GM10847 (cell line): ENCODE results near the gene ZNHIT2.

ENCODE experiments used
- POLR2A ChIP-seq: IDR thresholded peaks from 2 replicates; pipeline ENCODE4 v1.6.1; 2011; ENCODE audit not compliant: insufficient read length; ENCODE audit errors: extremely low read depth

The ZNHIT2 gene

DNA sequence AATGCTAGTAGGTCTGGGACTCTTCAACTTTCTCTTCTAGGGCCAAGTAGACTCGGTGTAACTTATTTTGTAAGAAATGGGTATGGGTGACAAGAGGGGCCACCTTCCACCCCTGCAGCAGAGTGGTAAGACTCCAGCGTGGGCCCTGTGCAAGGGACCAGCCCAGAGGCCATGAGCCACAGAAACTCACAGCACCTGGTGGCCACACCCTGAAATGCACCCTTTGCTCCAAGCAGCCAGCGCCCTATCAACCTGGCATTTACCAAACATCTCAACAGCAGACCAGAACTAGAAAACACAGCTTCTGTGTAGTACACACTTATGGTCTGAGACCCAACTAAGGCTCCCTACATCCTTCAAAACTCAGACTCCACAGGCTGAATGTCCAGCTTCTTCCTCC, 39.4 kb downstream of the ZNHIT2 start:
- TF ChIP-seq POLR2A = no peak

DNA sequence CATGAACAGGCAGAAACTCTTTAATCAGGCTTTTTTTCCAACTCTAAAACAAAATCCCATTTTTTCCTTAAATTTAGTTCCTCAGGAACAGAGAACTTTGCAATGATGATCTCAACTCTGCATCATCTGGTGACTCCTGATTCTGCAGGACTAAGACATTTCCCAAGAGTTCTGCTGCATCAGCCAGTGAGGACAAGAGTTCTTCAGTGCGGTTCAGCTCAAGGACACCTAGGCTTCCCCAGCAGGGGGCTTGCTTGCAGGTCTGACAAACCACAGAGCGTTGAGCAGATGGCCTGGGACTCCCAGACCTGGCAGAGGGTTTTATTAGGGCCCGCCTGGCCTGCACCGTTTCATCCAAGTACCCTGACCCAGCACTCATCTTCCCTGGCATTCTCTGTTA, 40.0 kb downstream of the ZNHIT2 start:
- TF ChIP-seq POLR2A = no peak

DNA sequence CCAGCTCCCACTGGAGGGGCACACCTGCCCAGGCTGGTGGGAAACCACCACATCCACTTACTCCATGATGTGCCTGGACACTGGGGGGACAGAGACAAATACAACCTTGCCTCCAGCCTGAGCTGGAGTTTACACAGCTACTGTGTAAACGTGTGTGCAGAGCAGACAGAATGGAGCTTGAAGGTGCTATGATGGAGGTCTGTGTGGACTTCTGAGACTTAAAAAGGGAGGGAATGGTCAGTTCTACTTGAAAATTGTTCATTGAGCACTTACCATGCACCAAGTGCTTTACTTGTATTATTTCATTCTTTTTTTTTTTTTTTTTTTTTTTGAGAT, 44.9 kb downstream of the ZNHIT2 start:
- TF ChIP-seq POLR2A = no peak

DNA sequence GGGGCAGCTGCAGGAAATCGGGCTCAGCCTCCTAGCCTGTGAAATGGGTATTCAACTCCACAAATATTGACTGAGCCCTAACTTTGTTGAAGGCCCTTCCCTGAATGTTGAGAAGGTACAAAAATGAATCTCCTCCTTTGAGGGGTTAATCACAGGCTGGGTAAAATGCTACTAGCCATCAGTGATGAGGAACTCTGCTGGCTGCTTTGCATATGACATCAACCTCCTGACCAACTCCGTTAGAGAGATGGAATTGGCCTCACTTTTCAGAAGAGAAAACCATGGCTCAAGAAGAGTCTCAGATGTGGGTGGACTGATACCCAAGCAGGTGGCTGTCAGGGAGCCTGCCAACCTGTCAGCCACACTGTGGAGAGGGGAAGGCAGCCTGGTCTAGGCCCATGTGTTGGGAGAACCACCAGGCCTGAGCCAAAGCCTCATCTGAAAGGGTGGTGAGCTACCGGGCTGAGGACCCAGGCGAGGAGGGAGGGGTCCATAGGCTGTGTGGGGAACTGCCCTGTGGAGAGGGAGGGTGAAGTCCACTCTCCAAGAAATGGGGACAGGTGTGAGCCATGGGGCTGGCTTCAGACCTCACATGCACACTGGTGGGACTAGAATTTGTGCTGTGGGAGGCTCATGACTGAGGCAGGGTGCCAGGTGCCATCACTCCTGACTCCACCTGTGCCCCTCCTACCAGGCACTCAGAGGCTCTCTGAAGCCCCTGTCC, 45.4 kb downstream of the ZNHIT2 start:
- TF ChIP-seq POLR2A = no peak

DNA sequence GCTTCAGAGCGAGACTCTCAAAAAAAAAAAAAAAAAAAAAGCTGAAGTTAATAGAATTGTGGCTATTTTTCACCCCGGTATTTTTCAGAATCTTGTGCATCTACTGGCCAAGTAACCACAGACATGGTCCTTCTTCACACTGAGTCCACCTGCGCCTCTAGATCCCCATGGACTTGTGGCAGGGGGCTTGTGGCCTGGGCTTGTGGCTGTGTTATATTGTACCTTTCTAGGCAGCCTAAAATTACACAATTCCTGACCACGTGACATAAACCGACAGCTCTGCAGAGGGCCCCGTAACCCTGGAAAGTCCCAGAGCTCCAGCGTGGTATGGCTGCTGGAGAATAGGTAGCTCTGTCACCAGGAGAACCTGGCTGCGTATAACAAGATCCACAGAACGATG, 48.3 kb downstream of the ZNHIT2 start:
- TF ChIP-seq POLR2A = no peak

DNA sequence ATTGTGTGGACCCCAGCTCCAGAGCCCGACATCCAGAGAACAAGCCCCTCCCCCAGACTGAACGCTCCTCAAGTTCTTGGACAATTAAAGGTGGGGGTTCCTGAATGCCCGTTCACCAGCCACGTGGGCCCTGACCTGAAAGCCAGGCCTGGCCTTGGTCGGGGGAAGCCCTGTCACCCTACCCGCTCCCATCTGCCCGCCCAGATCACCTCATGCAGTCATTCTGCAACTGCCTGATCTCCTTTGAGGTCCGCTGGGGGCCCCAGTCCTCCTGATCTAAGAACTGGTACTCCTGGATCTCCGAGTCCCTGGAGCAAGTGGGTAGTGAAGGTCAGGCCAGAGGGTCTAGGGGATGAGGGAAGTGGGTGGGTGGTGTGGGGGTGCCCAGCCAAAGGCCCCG, 50.1 kb downstream of the ZNHIT2 start:
- no peak for TF ChIP-seq POLR2A

DNA sequence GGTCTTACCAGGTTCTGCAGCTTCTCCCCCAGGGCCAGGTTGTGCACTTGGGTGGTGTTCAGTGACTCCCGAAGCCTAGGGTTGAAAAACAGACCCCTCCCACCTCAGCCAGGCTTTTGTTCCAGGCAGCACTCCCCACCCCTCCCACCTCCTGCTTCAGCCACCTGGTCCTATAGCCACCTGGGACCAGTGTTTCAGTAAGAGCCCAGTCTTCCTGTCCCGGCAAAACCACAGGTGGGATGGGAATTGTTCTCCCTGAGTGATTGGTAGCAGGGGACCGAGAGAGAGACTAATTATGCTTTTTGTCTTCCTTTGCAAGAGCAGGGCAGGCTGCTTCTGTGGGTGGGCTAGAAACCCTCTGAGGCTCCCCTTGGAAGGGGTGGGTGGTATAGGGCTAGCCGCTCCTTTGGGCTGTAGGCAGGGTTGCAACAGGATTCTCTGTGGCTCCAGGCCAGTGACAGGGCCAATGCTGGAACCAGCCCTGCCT, 50.7 kb downstream of the ZNHIT2 start:
- no peak for TF ChIP-seq POLR2A
